ENCODE data around the gene ZMYM3. TPM values are rescaled to one million over a fixed set of nuclear protein-coding genes. Genes with fewer than 3 reads are reported as not detected.

The ZMYM3 gene
- total and polyA plus RNA-seq, 2 of the 4 experiments (the other 2 are of a cell fraction) = 10.0 to 28.1 TPM

DNA sequence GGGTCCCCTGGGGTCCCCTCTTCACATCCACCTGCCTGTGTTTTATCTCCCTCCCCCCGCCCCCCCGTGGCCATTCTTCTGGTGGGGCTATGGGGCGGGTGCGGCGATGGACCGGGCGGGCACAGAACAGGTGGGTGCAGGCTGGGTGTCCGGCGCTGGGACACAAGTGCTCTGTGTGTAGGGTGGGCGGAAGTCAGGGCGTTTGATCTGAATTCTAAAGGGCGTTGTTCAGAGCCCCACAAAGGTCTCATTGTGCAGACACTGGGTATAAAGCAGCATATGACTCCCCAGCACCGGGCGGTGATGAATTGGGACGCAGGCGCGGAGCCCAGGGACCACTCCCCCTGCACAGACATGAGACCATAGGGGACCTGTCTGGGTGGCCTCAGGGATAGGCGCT lies 31.0 kb downstream of the ZMYM3 start, which contains the start of gene GJB1:
TSS of gene GJB1 (plus strand) at position 296 of the 400 bp plus-strand sequence. CDS start 484 bp downstream, outside the sequence.
- no peak within 1 kb of the TSS for H2BK15ac ChIP-seq (ENCODE audit: low read depth, low read length)
- intact Hi-C loops (cut with micrococcal nuclease) (no loop called here), dilution Hi-C loops (cut with HindIII; ENCODE audit: low sequenced_read_pairs, unreplicated experiment) (no loop called here), in situ Hi-C loops (cut with MboI; ENCODE audit: low sequenced_read_pairs) (no loop called here)
- no peaks in the 10 kb centered on the region for H3K79me1 ChIP-seq (ENCODE audit: low read depth in 1 of 2, low read length in 2 of 2)
- no peaks in the 10 kb centered on the region for H3K9me1 ChIP-seq (ENCODE audit: insufficient read depth, low read length)
- no peak within 1 kb of the TSS for H3K14ac ChIP-seq (replicated peaks; ENCODE audit: low read depth, low read length)
- no peak within 1 kb of the TSS for H3K4ac ChIP-seq (ENCODE audit: low read depth, low read length)
- H4K20me1 ChIP-seq (ENCODE audit: insufficient read depth, low read length) = no peaks in the 10 kb centered on the region
- H2BK5ac ChIP-seq (ENCODE audit: low read depth, low read length, poor library complexity, severe bottlenecking) = no peak within 1 kb of the TSS
- no peak for TF ChIP-seq CEBPB (IDR thresholded peaks at IDR 0.05; ENCODE audit: low read depth, low read length)
- TF ChIP-seq CTCF (conservative IDR thresholded peaks at IDR 0.05; ENCODE audit: low read depth, low read length) = no peak
- no peak for TF ChIP-seq ELK1 (IDR thresholded peaks at IDR 0.05; ENCODE audit: borderline replicate concordance, low read depth, low read length)
- no peak for TF ChIP-seq MXI1 (IDR thresholded peaks at IDR 0.05; ENCODE audit: borderline replicate concordance, low read depth, low read length)
- TF ChIP-seq CHD1 (IDR thresholded peaks at IDR 0.05; ENCODE audit: low read depth, low read length) = no peak
- H2BK20ac ChIP-seq (ENCODE audit: low read depth, low read length) = no peak within 1 kb of the TSS
- H3K18ac ChIP-seq (ENCODE audit: low read depth, low read length) = no peak within 1 kb of the TSS
- H4K8ac ChIP-seq (ENCODE audit: low read depth in 2 of 2, low read length in 2 of 2) = no peak within 1 kb of the TSS
- no peak within 1 kb of the TSS for H2AK5ac ChIP-seq (ENCODE audit: low read depth, low read length)
- BruUV-seq (replicated peaks) = no TSS peak
- no peak within 1 kb of the TSS for H4K91ac ChIP-seq (ENCODE audit: insufficient read depth, low read depth, low read length)
- H2BK120ac ChIP-seq (ENCODE audit: low read depth, low read length) = no peak within 1 kb of the TSS
- no peaks in the 10 kb centered on the region for H3K9me3 ChIP-seq (ENCODE audit: control insufficient read depth, insufficient read depth, low read length)
- no peak within 1 kb of the TSS for H3K23ac ChIP-seq (ENCODE audit: low read depth, low read length)
- ATAC-seq (ENCODE audit: low read depth) (no peak), DNase-seq (no peak)
- ChIA-PET CTCF (no interaction called here), POLR2A (ENCODE audit: unreplicated experiment) (no interaction called here)
- H3K9ac ChIP-seq (ENCODE audit: low read depth, low read length) = no peak within 1 kb of the TSS
- H2AK9ac ChIP-seq (replicated peaks; ENCODE audit: low read depth, low read length, poor library complexity) = no peak within 1 kb of the TSS
- H3K27ac ChIP-seq (ENCODE audit: insufficient read depth, low read length) = no peak within 1 kb of the TSS
- peaks cover 3% of the 10 kb centered on the region; the same call in 1 of the 2 replicates for H3K27me3 ChIP-seq (ENCODE audit: control insufficient read depth, insufficient read depth, low read length)
- no peak within 1 kb of the TSS for H4K5ac ChIP-seq (ENCODE audit: low read depth, low read length)
- no peaks in the 10 kb centered on the region for H3K4me1 ChIP-seq (ENCODE audit: control insufficient read depth, insufficient read depth, low read length)
- no peaks in the 10 kb centered on the region for H3K36me3 ChIP-seq (ENCODE audit: control insufficient read depth, insufficient read depth, low read length)
- H3K4me2 ChIP-seq (ENCODE audit: low read depth, low read length) = no peak within 1 kb of the TSS
- no peak within 1 kb of the TSS for H3K56ac ChIP-seq (ENCODE audit: extremely low read depth, insufficient read depth, low read length)
- no CpG with 5 or more reads among the region's 18 CpGs for WGBS, 2 experiments (ENCODE audit: extremely low coverage in 2 of 2, insufficient read length in 1 of 2)
- H2AFZ ChIP-seq (replicated peaks; ENCODE audit: low read length, poor library complexity) = no peak within 1 kb of the TSS
- no peak within 1 kb of the TSS for H3K4me3 ChIP-seq (ENCODE audit: insufficient read depth, low read depth, low read length)

All from IMR-90 (cell line).